OCI-LY7 (cell line): Measurements from ENCODE around the gene KLHL4. TPM values are rescaled to one million over a fixed set of nuclear protein-coding genes. Genes with fewer than 3 reads are reported as not detected.

ENCODE experiments used
- BruUV-seq: library from RNA; stranded (reverse); fragments of 400-500 nt; replicated peaks from 2 replicates; lab custom pipeline; 2021; lab: Mats Ljungman, UMichigan
- CTCF ChIA-PET: fragments of 300-600 bp; sonication (Branson Sonifier 250); formaldehyde crosslinking; loops from one replicate; lab custom pipeline; 2022; ENCODE audit warnings: antibody characterized with exemption; ENCODE audit not compliant: unreplicated experiment; lab: Charles Lee
- POLR2A ChIA-PET: fragments of 300-600 bp; sonication (Branson Sonifier 250); formaldehyde crosslinking; loops from one replicate; lab custom pipeline; 2022; ENCODE audit warnings: antibody characterized with exemption; lab: Charles Lee
- DNase-seq: peaks from one replicate; pipeline ENCODE4 v3.0.0-alpha.2; 2015; ENCODE audit warnings: low spot score
- H2AFZ ChIP-seq: fragments of 200-600 bp; sonication (generic), shearing (Covaris generic); 2 replicates; pipeline ENCODE4 v1.6.1; 2014; ENCODE audit warnings: mild to moderate bottlenecking, antibody characterized with exemption, low read length, moderate library complexity
- H3K27ac ChIP-seq: fragments of 200-600 bp; sonication (generic); 2 replicates; pipeline ENCODE4 v1.5.1; 2014; ENCODE audit warnings: mixed run types, low read depth, mild to moderate bottlenecking, moderate library complexity, low read length, inconsistent platforms; ENCODE audit not compliant: poor library complexity, severe bottlenecking
- H3K36me3 ChIP-seq: fragments of 200-600 bp; sonication (generic); 2 replicates; pipeline ENCODE4 v1.6.1; 2014; ENCODE audit warnings: mild to moderate bottlenecking, antibody characterized with exemption, low read length, moderate library complexity, mixed read lengths; ENCODE audit not compliant: insufficient read depth
- H3K4me1 ChIP-seq: fragments of 200-600 bp; sonication (generic); 2 replicates; pipeline ENCODE4 v1.5.1; 2014; ENCODE audit warnings: mild to moderate bottlenecking, low read length; ENCODE audit not compliant: insufficient read depth, poor library complexity, severe bottlenecking
- H3K4me2 ChIP-seq: fragments of 200-600 bp; sonication (generic); 2 replicates; pipeline ENCODE4 v1.6.1; 2014; ENCODE audit warnings: mild to moderate bottlenecking, low read length
- H3K4me3 ChIP-seq: fragments of 200-600 bp; sonication (generic); 2 replicates; pipeline ENCODE4 v1.5.1; 2014; ENCODE audit warnings: mild to moderate bottlenecking, low read depth, low read length; ENCODE audit not compliant: poor library complexity, severe bottlenecking
- H3K79me2 ChIP-seq: fragments of 200-600 bp; sonication (generic); 2 replicates; pipeline ENCODE4 v1.6.1; 2016; ENCODE audit warnings: low read depth, mild to moderate bottlenecking, low read length, moderate library complexity, mixed read lengths; ENCODE audit not compliant: insufficient read depth
- H3K9me2 ChIP-seq: fragments of 200-600 bp; sonication (generic); 2 replicates; pipeline ENCODE4 v1.6.1; 2016; ENCODE audit warnings: mild to moderate bottlenecking, low read length, mixed read lengths; ENCODE audit not compliant: insufficient read depth
- H3K9me3 ChIP-seq: fragments of 200-600 bp; sonication (generic); 2 replicates; pipeline ENCODE4 v1.6.1; 2014; ENCODE audit warnings: mild to moderate bottlenecking, mixed run types, low read length, mixed read lengths
- H4K20me1 ChIP-seq: fragments of 200-600 bp; sonication (generic); 2 replicates; pipeline ENCODE4 v1.6.1; 2014; ENCODE audit warnings: mild to moderate bottlenecking, antibody characterized with exemption, low read length, moderate library complexity, mixed read lengths; ENCODE audit not compliant: insufficient read depth
- EZH2phosphoT487 ChIP-seq: fragments of 200-600 bp; sonication (generic); IDR thresholded peaks from 2 replicates; pipeline ENCODE4 v1.6.1; 2018; ENCODE audit warnings: low read depth, borderline replicate concordance, mild to moderate bottlenecking, mixed run types, antibody characterized with exemption, low read length, moderate library complexity, mixed read lengths
- intact Hi-C: fragments of 100-400 bp; cut with micrococcal nuclease; formaldehyde crosslinking; loops from one replicate; pipeline ENCODE4 v1.10.0; 2022; ENCODE audit not compliant: unreplicated experiment
- total RNA-seq, 2 experiments: library from RNA; depleted of rRNA in 1 of 2; stranded (reverse); fragments of >200 nt in 1 of 2; shearing (Covaris generic) in 1 of 2; gene quantifications; 2 replicates each; pipeline ENCODE4 v1.2.3, GENCODE V29; 2014 to 2022
- TF ChIP-seq, protein P1 (sequence below): fragments of 200-600 bp; sonication (generic); conservative IDR thresholded peaks from 2 replicates; pipeline ENCODE4 v1.5.1; 2014; ENCODE audit warnings: mild to moderate bottlenecking, antibody characterized with exemption, low read length, moderate library complexity, mixed read lengths

KLHL4 gene
- total RNA-seq, 2 experiments from 2014 or later, result not detected

- POLR2A ChIA-PET, result no interaction called here
- BruUV-seq, result no TSS peak
- CTCF ChIA-PET, result no interaction called here
These were observed 61.4 kb downstream of the KLHL4 start for GRCh38 chrX:87578978-87579377.

DNA sequence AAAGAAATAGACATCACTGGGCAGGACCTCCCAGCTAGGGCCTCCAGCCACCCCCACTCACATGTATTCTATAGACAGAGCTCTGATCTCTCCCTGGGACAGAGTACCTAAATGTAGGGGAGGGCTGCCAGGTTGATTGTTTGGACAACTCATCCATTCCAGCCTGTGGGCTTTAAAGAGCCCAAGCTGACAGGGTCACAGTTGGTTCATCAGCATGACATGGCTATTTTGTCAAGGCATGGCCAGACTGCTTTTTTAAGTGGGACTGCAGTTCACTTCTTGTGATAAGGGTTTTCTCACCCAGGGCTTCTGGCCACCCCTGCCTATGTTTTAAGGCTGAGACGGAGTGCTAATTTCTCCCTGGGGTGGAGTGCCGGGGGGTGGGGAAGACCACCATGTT, 63.3 kb downstream of the KLHL4 start:
- Histone ChIP-seq H3K27ac (no peak overlapping the region), H3K36me3 (no peaks in the 10 kb centered on the region), H3K4me3 (no peak overlapping the region), H3K9me2 (no peaks in the 10 kb centered on the region), H4K20me1 (no peaks in the 10 kb centered on the region), H2AFZ (no peak overlapping the region), H3K9me3 (no peaks in the 10 kb centered on the region), H3K79me2 (no peaks in the 10 kb centered on the region), H3K4me1 (no peaks in the 10 kb centered on the region), H3K4me2 (no peak overlapping the region)
- no peak for DNase-seq
- no peak for TF ChIP-seq EZH2phosphoT487
- TF ChIP-seq, protein P1, sequence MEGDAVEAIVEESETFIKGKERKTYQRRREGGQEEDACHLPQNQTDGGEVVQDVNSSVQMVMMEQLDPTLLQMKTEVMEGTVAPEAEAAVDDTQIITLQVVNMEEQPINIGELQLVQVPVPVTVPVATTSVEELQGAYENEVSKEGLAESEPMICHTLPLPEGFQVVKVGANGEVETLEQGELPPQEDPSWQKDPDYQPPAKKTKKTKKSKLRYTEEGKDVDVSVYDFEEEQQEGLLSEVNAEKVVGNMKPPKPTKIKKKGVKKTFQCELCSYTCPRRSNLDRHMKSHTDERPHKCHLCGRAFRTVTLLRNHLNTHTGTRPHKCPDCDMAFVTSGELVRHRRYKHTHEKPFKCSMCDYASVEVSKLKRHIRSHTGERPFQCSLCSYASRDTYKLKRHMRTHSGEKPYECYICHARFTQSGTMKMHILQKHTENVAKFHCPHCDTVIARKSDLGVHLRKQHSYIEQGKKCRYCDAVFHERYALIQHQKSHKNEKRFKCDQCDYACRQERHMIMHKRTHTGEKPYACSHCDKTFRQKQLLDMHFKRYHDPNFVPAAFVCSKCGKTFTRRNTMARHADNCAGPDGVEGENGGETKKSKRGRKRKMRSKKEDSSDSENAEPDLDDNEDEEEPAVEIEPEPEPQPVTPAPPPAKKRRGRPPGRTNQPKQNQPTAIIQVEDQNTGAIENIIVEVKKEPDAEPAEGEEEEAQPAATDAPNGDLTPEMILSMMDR, result no peak
- ChIA-PET CTCF (no interaction called here), POLR2A (no interaction called here)
- intact Hi-C loops, result no loop called here
- BruUV-seq, result no TSS peak

More at GRCh38 chrX:87578978-87579377, 61.4 kb downstream of the KLHL4 start:
- intact Hi-C loops, result no loop called here
- Histone ChIP-seq H3K4me3 (no peak overlapping the region), H3K27ac (no peak overlapping the region), H3K9me3 (no peaks in the 10 kb centered on the region), H3K9me2 (no peaks in the 10 kb centered on the region), H3K4me2 (no peak overlapping the region), H2AFZ (no peak overlapping the region), H4K20me1 (no peaks in the 10 kb centered on the region), H3K4me1 (no peaks in the 10 kb centered on the region), H3K79me2 (no peaks in the 10 kb centered on the region), H3K36me3 (no peaks in the 10 kb centered on the region)
- TF ChIP-seq, protein P1, result no peak
- no peak for TF ChIP-seq EZH2phosphoT487
- DNase-seq, result no peak

DNA sequence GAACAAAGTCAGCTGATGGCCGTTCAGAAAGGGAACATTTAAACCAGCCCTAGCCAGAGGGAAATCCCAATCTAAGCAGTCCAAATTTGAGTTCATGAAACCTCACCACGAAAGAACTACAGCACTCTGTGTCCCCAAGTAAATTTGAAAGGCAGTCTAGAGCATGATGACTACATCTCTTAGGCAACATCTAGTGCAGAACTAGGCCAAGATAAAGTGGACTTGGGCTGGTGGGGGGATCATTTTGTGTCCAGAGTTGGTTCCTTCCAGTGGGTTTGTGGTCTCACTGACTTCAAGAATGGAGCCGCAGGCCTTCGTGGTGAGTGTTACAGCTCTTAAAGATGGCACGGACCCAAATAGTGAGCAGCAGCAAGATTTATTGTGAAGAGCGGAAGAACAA, 64.9 kb downstream of the KLHL4 start:
- ChIA-PET CTCF (no interaction called here), POLR2A (no interaction called here)
- no TSS peak for BruUV-seq
- Histone ChIP-seq H3K9me2 (no peaks in the 10 kb centered on the region), H3K4me1 (no peaks in the 10 kb centered on the region), H3K4me2 (no peak overlapping the region), H4K20me1 (no peaks in the 10 kb centered on the region), H3K79me2 (no peaks in the 10 kb centered on the region), H3K36me3 (no peaks in the 10 kb centered on the region), H2AFZ (no peak overlapping the region), H3K27ac (no peak overlapping the region), H3K9me3 (no peaks in the 10 kb centered on the region), H3K4me3 (no peak overlapping the region)
- intact Hi-C loops, result no loop called here
- no peak for TF ChIP-seq EZH2phosphoT487
- TF ChIP-seq, protein P1, result no peak
- DNase-seq, result no peak
